ENCODE data around the gene ZG16B.

The ZG16B gene

DNA sequence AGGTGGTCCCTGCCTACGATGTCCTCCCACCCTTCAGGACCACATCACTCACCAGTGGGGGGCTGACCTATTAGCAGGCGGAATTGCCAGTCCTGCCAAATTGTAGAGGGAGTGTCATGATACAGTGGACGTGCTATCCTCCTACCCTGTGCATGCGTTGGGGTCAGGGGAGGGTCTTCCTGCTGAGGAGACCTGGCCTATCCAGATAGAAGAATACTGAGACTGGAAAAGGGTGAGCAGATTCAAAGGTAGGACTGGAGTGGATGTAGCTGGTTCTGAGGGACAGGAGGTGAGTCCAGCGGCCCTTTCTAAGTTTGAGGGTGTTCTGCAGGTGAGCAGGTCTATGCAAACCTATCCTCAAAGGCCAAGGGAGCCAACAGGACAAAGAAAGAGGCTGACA lies 23.8 kb upstream of the ZG16B start:
- DNase-seq: no peak

DNA sequence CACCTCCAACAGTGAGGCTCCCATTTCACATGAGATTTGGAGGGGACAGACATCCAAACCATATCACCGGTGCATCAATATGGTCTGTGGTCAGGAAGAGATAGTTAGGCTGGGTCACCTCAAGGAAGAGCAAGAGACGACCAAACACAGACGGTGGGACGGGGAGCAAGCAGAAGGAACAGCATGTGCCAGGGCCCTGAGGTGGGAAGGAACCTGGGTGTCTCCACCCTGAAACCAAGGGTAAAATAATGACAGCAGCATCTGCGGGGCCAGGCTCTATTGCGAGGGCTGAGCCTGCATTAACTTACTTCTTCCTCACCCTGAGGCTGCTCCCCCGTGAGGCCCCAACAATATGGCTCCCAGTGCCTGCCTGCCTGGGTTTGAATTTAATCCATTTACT lies 21.9 kb upstream of the ZG16B start:
- no peak for DNase-seq

DNA sequence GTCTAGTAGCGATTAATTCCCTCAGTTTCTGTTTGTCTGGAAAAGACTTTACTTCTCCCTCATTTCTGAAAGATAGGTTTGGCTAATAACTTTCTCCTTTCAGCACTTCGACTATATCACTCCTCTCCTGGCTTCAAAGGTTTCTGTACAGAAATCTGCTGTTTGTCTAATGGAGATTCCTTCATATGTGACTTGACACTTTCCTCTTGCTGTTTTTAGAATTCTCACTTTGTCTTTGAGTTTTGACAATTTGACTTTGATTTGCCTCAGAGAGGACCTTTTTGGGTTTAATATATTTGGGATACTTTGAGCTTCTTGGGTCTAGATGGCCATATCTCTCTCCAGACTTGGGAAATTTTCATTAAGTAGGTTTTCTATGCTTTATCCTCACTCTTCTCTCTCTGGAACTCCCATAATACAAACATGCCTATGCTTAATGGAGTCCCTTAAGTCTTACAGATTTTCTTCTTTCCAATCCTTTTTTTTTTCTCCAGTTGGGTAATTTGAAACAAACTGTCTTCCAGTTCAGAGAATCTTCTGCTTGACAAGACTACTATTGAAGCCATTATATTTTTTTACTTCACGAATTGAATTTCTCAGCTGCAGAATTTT lies 20.8 kb upstream of the ZG16B start:
- DNase-seq: no peak

DNA sequence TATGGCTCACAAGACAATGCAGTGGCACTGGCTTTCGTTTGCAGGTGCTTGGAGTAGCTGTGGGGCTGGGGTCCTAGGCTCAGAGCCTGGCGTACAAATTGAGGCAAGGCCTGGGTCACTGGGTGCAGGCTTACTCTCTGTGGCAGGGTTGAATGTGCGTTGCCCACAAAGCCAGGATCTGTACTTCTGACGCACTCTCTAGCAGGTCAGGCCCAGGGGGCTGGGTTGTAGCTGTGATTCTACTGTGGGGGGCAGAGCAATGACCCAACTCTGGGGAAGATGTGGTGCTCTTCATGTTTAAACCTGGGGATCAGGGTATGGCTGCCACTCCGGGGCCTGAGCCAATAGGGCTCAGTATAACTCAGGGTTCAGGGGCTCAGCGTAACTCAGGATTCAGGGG lies 19.5 kb upstream of the ZG16B start:
- no peak for DNase-seq

DNA sequence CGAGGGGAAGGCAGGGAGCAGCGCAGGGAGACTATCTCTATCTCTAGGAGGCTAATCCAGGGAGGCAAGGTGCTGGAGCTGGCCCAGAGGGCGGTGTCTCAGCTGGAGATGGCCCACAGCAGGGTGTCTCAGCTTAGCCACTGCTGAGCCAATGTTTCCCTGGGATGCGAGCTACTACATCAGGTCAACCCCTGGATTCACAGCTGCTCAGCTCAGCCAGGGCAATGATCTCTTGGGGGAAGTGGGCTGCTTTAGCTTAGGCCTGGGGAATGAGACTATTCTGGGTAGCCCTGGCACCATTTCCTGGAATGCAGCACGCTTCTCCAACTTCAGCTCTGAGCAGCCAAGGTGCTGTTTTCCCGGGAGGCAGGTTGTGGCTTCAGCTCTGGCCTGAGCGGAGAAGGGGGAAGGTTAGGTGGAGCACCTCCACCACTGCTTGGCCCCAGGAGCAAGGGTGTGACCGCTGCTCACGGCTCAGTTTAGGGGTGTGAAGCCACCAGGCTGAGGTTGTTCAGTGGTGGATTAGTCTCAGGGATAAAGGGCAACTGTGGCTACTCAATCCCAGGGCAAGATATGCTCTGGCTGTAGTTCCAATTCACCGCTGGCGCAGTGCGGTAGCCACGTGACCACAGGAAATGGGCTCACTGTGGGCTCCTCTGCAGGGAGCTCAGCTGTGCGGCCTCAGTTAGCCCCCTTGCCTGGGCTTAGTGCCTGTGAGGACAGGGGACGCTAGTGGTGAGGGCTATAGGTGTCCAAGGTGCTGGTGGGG lies 18.2 kb upstream of the ZG16B start:
- no peak for DNase-seq

DNA sequence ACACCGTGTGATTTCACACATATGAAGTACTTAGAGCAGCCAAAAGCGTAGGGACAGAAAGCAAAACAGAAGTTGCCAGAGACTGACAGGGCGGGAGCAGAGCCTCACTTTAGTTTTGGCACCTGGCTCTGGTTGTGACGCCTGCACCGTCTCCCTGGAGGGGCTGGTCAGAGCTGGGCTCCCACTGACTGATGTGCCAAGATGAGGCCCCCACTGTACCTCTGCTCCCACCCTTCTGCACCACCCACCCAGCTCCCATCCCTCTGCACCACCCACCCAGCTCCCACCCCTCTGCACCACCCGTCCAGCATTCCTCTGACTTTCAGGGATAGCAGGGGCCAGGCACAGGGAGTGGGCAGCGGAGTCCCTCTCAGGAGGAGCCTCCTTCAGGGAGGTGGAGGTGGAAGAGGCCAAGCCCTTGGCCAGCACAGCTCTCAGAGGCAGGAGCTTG lies 16.3 kb upstream of the ZG16B start:
- no peak for DNase-seq

DNA sequence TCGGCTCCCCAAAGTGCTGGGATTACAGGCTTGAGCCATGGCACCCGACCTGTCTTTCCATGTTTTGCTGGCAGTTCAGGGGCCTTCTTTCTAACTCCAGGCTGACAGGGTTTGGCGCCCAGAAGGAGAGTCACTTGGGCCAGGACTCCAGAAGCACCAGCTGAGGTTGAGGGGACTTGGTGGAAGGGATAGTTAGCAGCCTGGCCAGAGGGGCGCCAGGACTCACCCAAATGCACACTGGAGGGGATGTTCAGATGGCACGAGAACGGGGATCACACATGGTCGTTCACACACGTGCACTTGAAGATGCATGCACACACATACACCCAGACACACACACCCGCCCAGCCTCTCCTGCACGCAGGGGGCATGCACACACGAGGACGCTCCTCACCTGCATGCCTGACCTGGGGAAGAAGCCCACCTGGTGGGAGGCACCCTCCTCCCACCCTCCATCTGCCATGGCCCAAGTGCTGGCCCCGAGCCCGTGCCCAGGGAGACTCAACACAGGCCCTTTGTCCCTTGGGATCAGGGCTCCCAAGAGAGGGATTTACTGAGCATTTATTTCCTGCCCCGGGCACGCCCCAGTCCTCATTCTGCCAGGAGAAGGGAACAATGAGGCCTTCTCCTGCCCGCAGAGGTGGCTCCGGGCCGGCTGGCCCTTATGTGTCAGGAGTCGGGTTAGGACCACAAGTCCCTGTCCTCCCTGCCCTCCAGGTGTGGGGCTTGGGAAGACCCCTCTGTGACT lies 15.4 kb upstream of the ZG16B start:
- no peak for DNase-seq

DNA sequence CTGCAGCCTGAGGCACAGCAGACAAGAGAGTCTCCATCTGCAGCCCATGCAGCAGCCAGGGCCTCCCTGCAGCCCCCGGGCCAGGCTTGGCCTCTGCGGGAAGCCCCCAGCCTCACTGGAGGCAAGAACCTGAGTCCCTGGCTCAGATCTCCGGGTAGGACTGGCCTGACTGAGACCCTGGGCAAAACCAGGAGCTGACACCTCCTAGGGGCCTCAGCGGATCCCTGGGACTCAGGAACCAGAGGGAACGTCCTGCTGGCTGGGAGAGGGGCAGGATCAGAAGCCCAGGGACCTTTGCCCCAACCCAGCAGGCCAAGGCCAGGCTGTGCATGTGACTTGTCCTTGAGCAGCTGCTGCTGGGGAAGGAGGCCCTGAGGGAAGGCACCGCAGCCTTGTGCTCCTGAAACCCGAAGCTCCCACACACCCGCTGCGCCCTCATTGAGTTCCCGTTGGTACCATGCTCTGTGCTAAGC lies 14.8 kb upstream of the ZG16B start:
- DNase-seq: no peak

DNA sequence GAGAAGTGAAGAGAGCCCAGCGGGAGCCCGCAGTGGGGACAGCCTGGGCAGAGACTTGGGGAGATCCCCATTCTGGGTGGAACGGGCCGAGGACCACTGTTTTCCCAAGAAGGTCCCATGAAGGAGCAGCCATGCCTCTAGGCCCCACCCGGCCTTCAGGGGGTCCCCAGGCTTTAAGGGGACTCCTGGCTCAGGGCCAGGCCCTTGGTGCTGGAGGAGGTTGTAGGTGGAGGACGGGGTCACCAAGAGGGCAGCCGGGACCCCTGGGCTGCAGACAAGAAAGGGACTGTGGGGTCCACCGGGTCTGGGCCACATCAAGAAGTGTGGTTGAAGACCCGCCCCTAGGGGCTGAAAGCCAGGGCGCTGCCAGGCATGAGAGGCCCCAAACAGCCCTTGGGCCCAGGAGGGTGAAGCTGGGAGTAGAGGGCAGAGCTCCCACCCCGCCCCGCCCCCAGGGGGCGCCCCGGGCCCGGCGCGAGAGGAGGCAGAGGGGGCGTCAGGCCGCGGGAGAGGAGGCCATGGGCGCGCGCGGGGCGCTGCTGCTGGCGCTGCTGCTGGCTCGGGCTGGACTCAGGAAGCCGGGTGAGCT lies 13.3 kb upstream of the ZG16B start, which contains the start of gene PRSS21:
PRSS21 (plus strand) TSS at position 487 of the 589 bp plus-strand sequence; CDS start at position 519, 32 bp downstream.
- peak; percentile 35 to 47 for DNase-seq

DNA sequence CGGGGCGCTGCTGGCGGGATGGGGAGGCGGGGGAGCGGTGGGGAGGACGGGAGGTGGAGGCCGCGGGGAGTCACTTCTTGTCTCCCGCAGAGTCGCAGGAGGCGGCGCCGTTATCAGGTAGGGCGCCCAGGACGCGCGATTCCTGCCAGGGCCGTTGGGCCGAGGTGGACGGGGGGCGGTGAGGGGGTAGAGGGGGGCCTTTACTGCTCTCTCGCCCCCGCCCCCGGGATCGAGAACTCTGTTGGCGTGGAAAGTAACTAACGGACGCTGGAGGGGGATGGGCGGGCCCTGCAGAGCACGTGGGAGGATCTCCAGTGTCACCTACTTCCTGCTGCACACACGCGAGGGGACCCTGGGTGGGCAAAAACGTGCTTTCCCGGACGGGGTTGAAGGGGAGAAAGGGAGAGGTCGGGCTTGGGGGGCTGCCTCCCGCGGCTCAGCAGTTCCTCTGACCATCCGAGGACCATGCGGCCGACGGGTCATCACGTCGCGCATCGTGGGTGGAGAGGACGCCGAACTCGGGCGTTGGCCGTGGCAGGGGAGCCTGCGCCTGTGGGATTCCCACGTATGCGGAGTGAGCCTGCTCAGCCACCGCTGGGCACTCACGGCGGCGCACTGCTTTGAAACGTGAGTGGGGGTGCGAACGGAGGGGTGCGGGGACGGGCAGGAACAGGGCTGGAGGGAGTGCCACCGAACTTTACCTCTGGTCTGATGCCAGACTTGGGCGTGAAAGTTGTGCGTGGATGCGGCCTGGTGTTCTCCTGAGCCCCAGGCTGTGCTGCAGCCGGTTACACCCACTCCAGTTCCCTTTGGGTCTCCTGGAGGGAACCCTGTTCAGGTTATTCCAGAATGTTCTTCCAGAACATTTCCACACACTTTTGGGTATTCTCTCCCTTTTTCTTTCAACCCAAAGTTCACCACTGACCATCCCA lies 12.5 kb upstream of the ZG16B start:
- DNase-seq: no peak

DNA sequence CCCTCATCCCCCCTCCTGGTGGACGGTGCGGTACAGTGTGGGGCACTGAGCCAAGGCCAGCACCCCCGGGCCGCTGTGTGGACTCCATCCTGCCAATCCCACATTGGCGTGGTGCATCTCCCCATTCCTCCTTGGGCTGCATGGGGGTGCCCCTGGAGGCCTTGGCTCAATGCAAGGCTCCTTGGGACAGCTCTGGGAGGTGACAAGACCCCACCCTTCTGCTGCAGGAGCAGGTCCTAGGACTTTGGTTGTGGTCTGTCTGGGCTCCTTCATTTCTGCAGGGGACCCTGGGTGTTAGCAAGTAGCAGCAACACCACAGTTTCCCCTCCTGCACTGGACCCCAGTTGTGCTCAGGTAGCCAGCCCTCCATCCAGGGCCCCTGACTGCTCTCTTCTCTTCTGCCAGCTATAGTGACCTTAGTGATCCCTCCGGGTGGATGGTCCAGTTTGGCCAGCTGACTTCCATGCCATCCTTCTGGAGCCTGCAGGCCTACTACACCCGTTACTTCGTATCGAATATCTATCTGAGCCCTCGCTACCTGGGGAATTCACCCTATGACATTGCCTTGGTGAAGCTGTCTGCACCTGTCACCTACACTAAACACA lies 11.7 kb upstream of the ZG16B start:
- DNase-seq: no peak

DNA sequence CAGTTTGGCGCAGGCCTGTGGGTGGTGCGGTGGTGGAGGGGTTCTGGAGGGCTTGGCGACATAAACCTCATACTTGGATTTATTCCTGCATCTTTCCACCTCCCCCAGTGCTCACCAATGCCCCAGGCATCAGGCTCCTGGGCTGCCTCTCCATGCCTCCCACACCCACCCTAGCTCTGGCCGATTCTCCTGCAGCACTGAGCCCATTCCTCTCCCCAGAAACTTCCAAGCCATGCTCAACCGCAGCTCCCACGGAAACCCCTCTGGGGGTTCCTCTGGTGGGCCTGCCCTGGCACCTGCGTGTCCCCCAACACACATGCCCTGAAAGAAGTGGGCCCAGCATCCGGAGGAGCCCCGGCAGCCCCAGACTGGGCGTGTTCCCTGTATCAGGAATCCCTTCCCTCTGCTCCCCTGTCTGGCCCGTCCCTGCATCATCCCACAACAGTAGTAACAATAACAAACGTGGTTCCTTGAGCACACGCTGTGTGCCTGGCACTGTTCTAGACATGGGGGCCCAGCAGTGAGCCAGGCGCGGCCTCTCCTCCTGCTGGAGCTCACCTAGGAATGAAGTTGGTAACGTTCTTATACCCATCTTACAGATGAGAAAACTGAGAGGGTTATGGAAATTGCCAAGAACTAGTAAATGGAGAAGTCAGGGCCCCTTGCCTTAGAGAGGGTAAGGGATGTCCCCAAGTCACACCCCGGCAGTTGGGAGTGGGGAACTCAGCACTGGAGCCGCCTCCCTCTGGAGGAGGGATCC lies 10.7 kb upstream of the ZG16B start:
- DNase-seq: no peak

DNA sequence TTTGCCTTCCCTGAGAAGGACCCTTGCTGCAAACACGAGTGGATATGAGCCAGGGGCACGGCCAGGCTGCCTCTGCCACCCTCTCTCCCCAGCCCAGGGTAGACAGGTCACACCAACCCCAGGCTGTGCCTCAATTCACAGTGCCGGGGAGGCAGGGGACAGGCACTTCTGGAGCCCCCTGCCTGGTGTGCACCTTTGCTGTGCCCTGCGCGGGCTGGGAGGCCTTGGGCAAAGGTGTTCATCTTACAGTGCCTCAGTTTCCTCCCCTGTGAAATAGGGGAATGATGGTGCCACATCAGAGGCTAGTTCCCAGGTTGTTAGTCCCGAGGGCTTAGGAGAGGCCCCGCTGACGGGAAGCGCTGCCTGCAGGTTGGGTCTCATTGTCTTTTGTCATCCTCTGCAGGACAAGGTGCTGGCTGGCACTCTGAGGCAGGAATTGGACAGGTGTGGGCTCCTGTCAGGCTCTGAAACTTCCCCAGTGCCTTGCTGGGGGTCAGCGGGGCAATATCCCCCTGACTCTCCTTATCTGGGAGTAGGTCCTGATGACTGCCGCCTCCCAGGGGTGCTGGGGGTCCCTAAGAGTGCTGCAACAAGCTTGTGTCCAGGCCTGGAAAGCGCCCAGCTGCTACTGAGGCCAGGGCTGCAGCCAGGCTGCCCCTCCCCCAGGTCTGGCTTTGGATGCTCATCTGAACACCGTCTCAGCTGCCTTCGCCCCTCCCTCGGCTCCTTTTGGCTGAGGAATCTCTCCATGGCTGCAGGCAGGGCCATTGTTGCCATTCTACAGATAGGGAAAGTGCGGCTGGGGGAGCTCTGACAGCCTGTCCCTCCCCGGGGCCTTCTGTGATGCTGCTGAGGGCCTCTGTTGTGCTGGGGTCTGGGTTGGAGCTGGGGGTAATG lies 9.9 kb upstream of the ZG16B start:
- no peak for DNase-seq

DNA sequence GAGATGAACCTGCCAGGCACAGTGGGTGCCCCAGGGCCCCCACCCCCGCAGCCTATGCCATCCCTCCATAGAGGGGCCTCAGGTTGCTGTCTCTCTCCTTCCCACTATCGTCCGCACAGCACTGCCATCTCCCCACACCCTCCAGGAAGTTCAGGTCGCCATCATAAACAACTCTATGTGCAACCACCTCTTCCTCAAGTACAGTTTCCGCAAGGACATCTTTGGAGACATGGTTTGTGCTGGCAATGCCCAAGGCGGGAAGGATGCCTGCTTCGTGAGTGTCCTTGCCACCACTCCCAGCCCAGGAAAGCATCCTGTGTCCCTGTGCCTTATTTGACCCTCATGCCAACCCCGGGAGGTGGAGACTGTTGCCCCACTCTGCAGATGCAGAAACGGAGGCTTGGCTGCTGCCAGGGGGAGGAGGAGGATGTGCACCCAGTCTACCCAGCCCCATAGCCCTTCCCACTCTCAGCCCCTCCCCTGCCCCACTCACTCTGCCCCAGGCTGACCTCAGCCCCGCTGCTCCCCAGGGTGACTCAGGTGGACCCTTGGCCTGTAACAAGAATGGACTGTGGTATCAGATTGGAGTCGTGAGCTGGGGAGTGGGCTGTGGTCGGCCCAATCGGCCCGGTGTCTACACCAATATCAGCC lies 9.1 kb upstream of the ZG16B start:
- no peak for DNase-seq

DNA sequence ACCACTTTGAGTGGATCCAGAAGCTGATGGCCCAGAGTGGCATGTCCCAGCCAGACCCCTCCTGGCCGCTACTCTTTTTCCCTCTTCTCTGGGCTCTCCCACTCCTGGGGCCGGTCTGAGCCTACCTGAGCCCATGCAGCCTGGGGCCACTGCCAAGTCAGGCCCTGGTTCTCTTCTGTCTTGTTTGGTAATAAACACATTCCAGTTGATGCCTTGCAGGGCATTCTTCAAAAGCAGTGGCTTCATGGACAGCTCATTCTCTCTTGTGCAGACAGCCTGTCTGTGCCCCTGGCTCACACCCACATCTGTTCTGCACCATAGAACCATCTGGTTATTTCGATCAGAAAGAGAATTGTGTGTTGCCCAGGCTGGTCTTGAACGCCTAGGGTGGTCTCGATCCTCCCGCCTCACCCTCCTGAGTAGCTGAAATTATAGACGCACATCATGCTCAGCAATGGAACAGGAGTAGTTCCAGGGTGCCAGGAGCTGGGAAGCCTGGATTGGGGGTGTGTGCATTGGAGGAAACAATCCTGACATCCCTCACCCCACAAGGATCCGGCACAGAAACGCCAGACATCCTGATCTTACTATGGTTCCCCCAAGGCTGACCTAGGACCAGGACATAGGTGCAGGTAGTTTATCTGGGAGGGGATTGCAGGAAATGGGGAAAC lies 8.5 kb upstream of the ZG16B start:
- no peak for DNase-seq

DNA sequence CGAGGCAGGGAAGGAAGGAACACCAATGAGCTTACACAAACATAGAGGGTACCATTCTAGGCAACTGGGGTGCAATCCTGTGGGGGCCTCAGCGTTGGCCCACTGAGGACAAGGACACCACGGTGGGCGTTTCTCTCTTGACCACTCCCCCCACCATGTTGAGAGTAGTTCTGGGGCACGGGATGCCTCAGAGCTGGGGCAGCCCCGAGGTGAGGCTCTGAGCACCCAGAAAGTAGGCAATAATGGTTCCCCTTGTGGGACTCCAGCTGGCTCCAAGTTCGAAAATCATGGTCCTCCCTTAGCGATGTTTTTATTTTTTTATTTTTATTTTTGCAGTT lies 8.0 kb upstream of the ZG16B start:
- DNase-seq: no peak

DNA sequence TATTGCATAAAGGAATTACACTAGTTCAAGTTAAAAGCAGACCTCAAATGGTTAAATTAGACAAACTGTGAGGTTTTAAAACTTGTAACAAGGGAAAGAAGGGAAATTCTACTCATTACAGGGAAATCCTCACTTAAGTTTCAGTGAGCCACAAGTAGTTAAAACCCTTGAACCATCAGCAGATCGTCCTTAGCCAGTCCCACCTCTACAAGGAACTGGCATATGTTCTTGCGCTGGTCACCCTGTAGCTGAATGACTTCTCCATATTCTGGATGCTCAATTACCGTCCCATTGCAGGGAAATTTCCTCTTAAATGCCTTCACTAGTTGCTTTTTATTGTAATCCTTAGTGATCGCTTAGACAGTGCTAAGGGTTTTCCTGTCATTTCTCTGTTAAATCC lies 7.6 kb upstream of the ZG16B start:
- no peak for DNase-seq

DNA sequence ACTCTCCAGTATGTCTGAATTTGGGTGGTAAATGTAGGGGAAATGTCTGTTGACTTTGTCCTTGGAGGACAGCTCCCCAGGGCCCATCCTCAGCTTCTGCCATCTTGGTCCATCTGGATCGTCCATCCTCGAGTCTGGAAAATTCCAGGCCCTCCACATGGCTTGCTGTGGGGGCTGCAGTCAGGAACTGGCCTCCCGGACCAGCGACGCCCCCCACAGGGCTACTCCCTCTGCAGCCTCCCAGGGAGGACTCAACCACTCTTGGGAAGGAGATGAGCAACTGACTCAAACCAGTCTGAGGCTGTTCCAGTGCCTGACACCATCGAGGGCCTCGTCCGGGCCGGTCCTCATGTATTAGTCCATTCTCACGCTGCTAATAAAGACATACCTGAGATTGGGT lies 5.5 kb upstream of the ZG16B start:
- no peak for DNase-seq

All from CD4-positive, alpha-beta T cell treated with Interleukin-4 for 1 hour (primary cell).